Panc1 (cell line): ENCODE measurements around the gene UBE2E2. TPM values are rescaled to one million over a fixed set of nuclear protein-coding genes. Genes with fewer than 3 reads are reported as not detected.

ENCODE experiments used
- ATAC-seq: fragments of 200-7000 bp; cut with Tn5 transposase; 2 replicates; pipeline ENCODE4 v1.9.1; 2020; ENCODE audit warnings: mild to moderate bottlenecking, moderate library complexity
- BruUV-seq: library from RNA; stranded (reverse); fragments of 400-500 nt; replicated peaks from 2 replicates; lab custom pipeline; 2021; lab: Mats Ljungman, UMichigan
- CTCF ChIA-PET: fragments of 300-600 bp; sonication (Branson Sonifier 250); formaldehyde crosslinking; loops from one replicate; lab custom pipeline; 2022; ENCODE audit warnings: antibody characterized with exemption; lab: Charles Lee
- POLR2A ChIA-PET: fragments of 300-600 bp; sonication (Branson Sonifier 250); formaldehyde crosslinking; loops from one replicate; lab custom pipeline; 2022; ENCODE audit warnings: antibody characterized with exemption; lab: Charles Lee
- DNase-seq: peaks from one replicate; pipeline ENCODE4 v3.0.0-alpha.2; 2010; ENCODE audit warnings: low read depth, low spot score
- H3K27ac ChIP-seq: 2 replicates; pipeline ENCODE4 v1.5.1; 2011; ENCODE audit warnings: mild to moderate bottlenecking, low read length, inconsistent platforms
- H3K27me3 ChIP-seq: fragments of 200-500 bp; sonication (Bioruptor generic); 2 replicates; pipeline ENCODE4 v1.6.0; 2014; ENCODE audit warnings: low read length, inconsistent platforms; ENCODE audit not compliant: control insufficient read depth, insufficient read depth
- H3K36me3 ChIP-seq: fragments of 200-500 bp; sonication (Bioruptor generic); 2 replicates; pipeline ENCODE4 v1.5.1; 2014; ENCODE audit warnings: inconsistent platforms, mild to moderate bottlenecking, low read length, moderate library complexity; ENCODE audit not compliant: control insufficient read depth, insufficient read depth
- H3K4me1 ChIP-seq: 2 replicates; pipeline ENCODE4 v1.5.1; 2011; ENCODE audit warnings: inconsistent platforms, mild to moderate bottlenecking, low read length, moderate library complexity; ENCODE audit not compliant: control insufficient read depth, insufficient read depth
- H3K4me3 ChIP-seq, 2 experiments: 2 replicates each; pipeline ENCODE4 v1.5.1; 2011 to 2012; ENCODE audit warnings: low read depth in 2 of 2, low read length in 2 of 2, mild to moderate bottlenecking in 2 of 2, inconsistent platforms in 1 of 2, moderate library complexity in 1 of 2
- H3K9me3 ChIP-seq: fragments of 200-500 bp; sonication (Bioruptor generic); 2 replicates; pipeline ENCODE4 v1.5.1; 2014; ENCODE audit warnings: low read depth, mild to moderate bottlenecking, inconsistent platforms, low read length, moderate library complexity; ENCODE audit not compliant: control insufficient read depth, insufficient read depth
- POLR2AphosphoS5 ChIP-seq: IDR thresholded peaks from 2 replicates; pipeline ENCODE4 v1.6.1; 2012; ENCODE audit warnings: mild to moderate bottlenecking, low read depth, low read length, moderate library complexity
- SIN3A ChIP-seq: IDR thresholded peaks from 2 replicates; pipeline ENCODE4 v1.6.1; 2012; ENCODE audit warnings: low read depth, mild to moderate bottlenecking, low read length, moderate library complexity, borderline replicate concordance; ENCODE audit not compliant: insufficient read depth
- TCF7L2 ChIP-seq: IDR thresholded peaks from 2 replicates; pipeline ENCODE4 v1.6.1; 2011; ENCODE audit warnings: mild to moderate bottlenecking, low read depth, low read length, inconsistent platforms
- in situ Hi-C: cut with HindIII; loops from 2 replicates; pipeline ENCODE4 v1.10.0; 2016; ENCODE audit warnings: low sequenced_read_pairs, low pct_unique_long_range_greater_than_20kb
- intact Hi-C: fragments of 100-400 bp; cut with micrococcal nuclease; formaldehyde crosslinking; loops from one replicate; pipeline ENCODE4 v1.10.0; 2022; ENCODE audit not compliant: unreplicated experiment
- total RNA-seq: library from RNA; stranded (reverse); gene quantifications from one replicate; pipeline ENCODE4 v1.2.1, GENCODE V29; 2021; ENCODE audit not compliant: unreplicated experiment
- TF ChIP-seq, protein P1 (sequence below), 2 experiments: IDR thresholded peaks; 2 replicates each; pipeline ENCODE4 v1.6.1; 2011 to 2012; ENCODE audit warnings: low read depth in 2 of 2, control low read depth in 1 of 2, low read length in 1 of 2, mild to moderate bottlenecking in 1 of 2, moderate library complexity in 1 of 2; ENCODE audit not compliant: insufficient read depth in 1 of 2
- TF ChIP-seq, protein P2 (sequence below): fragments of 450-650 bp; IDR thresholded peaks from 2 replicates; pipeline ENCODE4 v1.5.1; 2017; ENCODE audit warnings: mild to moderate bottlenecking

Gene UBE2E2
- total RNA-seq, 1 experiment from 2014 or later = 38.2 TPM

DNA sequence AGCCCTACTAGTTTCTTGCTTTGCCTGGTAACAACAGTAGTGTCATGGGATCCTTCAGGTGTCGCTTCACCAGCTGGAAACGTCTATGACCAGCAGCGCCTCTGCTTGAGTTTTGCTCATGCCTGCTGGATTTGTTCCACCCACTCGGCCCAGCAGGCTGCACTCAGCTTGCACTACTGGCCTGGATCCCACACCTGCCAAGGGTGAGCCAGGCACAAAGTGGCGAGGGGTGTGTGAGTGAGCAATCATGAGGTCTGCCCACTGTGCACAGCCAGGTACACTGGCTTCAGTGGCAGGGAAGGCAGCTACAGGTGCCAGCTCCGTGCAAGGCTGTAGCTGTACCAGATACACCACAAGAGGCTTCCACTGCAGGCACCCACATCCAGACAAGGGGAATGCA is 282.8 kb downstream of the UBE2E2 start:
- H3K4me3 ChIP-seq = no peak overlapping the region
- POLR2A ChIA-PET = no interaction called here
- in situ Hi-C loops = no loop called here
- no peaks in the 10 kb centered on the region for H3K36me3 ChIP-seq
- intact Hi-C loops = no loop called here
- TF ChIP-seq SIN3A = no peak
- TF ChIP-seq TCF7L2 = no peak
- ATAC-seq (no peak), DNase-seq (no peak)
- no peaks in the 10 kb centered on the region for H3K9me3 ChIP-seq
- no peaks in the 10 kb centered on the region for H3K27me3 ChIP-seq
- no peak overlapping the region for H3K27ac ChIP-seq
- H3K4me1 ChIP-seq = peaks cover 3% of the 10 kb centered on the region; the same call in 1 of the 2 replicates
- no TSS peak for BruUV-seq
- CTCF ChIA-PET = no interaction called here

DNA sequence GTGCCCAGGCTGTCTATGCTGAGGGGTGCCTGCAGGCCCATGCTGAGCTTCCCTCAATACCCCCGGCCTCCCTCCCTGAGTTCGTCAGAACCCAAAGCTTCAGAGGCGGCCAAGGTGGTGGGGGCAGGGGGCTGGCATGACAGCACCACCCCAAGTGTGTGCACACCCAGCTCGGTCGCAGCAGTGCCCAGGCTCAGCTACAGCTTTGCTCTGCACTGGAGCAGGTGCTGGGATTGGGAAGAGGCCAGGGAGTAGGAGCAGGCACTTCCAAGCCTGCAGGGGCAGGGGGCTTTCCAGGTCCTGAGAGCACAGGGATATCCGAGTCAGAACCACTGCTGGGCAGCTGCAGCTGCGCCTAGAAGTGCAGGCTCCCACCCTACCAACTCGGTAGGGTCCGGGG is 283.9 kb downstream of the UBE2E2 start:
- Histone ChIP-seq H3K9me3 (no peaks in the 10 kb centered on the region), H3K36me3 (no peaks in the 10 kb centered on the region), H3K4me3 (no peak overlapping the region), H3K27me3 (no peaks in the 10 kb centered on the region), H3K27ac (no peak overlapping the region), H3K4me1 (peaks cover 3% of the 10 kb centered on the region; the same call in 1 of the 2 replicates)
- ChIA-PET POLR2A (no interaction called here), CTCF (no interaction called here)
- intact Hi-C loops (no loop called here), in situ Hi-C loops (no loop called here)
- DNase-seq (no peak), ATAC-seq (no peak)
- TF ChIP-seq, protein P1, sequence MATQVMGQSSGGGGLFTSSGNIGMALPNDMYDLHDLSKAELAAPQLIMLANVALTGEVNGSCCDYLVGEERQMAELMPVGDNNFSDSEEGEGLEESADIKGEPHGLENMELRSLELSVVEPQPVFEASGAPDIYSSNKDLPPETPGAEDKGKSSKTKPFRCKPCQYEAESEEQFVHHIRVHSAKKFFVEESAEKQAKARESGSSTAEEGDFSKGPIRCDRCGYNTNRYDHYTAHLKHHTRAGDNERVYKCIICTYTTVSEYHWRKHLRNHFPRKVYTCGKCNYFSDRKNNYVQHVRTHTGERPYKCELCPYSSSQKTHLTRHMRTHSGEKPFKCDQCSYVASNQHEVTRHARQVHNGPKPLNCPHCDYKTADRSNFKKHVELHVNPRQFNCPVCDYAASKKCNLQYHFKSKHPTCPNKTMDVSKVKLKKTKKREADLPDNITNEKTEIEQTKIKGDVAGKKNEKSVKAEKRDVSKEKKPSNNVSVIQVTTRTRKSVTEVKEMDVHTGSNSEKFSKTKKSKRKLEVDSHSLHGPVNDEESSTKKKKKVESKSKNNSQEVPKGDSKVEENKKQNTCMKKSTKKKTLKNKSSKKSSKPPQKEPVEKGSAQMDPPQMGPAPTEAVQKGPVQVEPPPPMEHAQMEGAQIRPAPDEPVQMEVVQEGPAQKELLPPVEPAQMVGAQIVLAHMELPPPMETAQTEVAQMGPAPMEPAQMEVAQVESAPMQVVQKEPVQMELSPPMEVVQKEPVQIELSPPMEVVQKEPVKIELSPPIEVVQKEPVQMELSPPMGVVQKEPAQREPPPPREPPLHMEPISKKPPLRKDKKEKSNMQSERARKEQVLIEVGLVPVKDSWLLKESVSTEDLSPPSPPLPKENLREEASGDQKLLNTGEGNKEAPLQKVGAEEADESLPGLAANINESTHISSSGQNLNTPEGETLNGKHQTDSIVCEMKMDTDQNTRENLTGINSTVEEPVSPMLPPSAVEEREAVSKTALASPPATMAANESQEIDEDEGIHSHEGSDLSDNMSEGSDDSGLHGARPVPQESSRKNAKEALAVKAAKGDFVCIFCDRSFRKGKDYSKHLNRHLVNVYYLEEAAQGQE (IDR thresholded peaks at IDR 0.05; ENCODE audit: insufficient read depth in 1 of 2, low read depth in 2 of 2, low read length in 1 of 2) = no peak
- TF ChIP-seq SIN3A (no peak), POLR2AphosphoS5 (no peak), TCF7L2 (no peak)
- TF ChIP-seq, protein P2, sequence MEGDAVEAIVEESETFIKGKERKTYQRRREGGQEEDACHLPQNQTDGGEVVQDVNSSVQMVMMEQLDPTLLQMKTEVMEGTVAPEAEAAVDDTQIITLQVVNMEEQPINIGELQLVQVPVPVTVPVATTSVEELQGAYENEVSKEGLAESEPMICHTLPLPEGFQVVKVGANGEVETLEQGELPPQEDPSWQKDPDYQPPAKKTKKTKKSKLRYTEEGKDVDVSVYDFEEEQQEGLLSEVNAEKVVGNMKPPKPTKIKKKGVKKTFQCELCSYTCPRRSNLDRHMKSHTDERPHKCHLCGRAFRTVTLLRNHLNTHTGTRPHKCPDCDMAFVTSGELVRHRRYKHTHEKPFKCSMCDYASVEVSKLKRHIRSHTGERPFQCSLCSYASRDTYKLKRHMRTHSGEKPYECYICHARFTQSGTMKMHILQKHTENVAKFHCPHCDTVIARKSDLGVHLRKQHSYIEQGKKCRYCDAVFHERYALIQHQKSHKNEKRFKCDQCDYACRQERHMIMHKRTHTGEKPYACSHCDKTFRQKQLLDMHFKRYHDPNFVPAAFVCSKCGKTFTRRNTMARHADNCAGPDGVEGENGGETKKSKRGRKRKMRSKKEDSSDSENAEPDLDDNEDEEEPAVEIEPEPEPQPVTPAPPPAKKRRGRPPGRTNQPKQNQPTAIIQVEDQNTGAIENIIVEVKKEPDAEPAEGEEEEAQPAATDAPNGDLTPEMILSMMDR = no peak
- BruUV-seq = no TSS peak

DNA sequence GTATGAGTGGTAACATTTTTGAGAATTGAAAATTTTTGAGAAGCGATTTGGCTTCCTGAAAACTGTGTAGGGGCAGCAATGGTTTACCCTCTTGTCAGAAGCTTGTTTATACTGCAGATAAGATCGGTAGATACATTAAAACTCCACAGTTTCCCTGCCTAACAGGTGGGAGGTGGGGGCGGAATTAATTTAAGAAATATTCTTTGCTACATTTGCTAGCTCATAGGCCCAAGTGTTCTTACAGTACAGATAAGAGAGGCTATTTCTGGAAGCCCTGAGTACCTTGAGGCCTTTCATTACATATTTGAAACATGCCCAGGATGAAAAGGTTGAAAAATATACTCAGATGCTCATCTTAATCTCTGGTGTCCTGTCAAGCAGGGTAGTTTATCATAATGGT is 285.5 kb downstream of the UBE2E2 start:
- no peak for ATAC-seq
- H3K4me3 ChIP-seq = no peak overlapping the region
- TF ChIP-seq, protein P1 (IDR thresholded peaks at IDR 0.05; ENCODE audit: insufficient read depth in 1 of 2, low read depth in 2 of 2, low read length in 1 of 2) = no peak
- TF ChIP-seq SIN3A (no peak), POLR2AphosphoS5 (no peak), TCF7L2 (no peak)
- TF ChIP-seq, protein P2 = no peak
- no peaks in the 10 kb centered on the region for H3K27me3 ChIP-seq
- H3K36me3 ChIP-seq = no peaks in the 10 kb centered on the region
- CTCF ChIA-PET = no interaction called here
- 0 out of 2 replicates have a peak, but pooled peaks cover 3% of the 10 kb centered on the region for H3K4me1 ChIP-seq
- H3K9me3 ChIP-seq = no peaks in the 10 kb centered on the region
- in situ Hi-C loops = no loop called here
- POLR2A ChIA-PET = no interaction called here
- no peak for DNase-seq
- no peak overlapping the region for H3K27ac ChIP-seq
- intact Hi-C loops = no loop called here
- no TSS peak for BruUV-seq
